Measurements from ENCODE around the gene DNAI2.

The DNAI2 gene

DNA sequence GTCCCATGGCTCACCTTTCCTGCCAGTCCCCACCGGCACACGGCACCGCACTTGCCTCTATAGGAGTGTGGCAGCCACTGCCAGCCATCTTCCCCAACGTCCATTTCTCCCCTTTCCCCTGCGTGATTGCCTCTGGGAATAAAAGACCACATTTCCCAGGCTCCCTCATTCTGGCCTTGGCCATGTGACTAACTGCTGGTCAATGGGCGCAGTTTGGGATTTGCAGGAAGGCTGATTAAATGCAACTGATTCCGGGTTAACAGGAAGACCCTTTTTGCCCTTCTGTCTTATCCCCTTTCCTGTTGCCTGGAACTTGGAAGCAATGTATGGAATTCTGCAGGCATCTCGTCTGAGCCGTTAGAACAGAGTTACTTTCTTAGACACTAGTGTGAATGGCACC lies 84.7 kb downstream of the DNAI2 start:
- Histone ChIP-seq H3K18ac (ENCODE audit: low read length) (no peak overlapping the region), H3K79me1 (ENCODE audit: low read depth, low read length) (peaks cover 2% of the 10 kb centered on the region), H2BK15ac (ENCODE audit: low read length) (no peak overlapping the region), H2BK120ac (ENCODE audit: low read depth, low read length) (no peak overlapping the region), H2BK5ac (ENCODE audit: low read length) (no peak overlapping the region), H3K4ac (ENCODE audit: low read length) (no peak overlapping the region), H4K91ac (ENCODE audit: low read depth, low read length, poor library complexity) (no peak overlapping the region), H3K4me3 (ENCODE audit: low read length in 2 of 2) (no peak overlapping the region), H2AK5ac (ENCODE audit: low read depth, low read length) (no peak overlapping the region), H3K4me2 (ENCODE audit: insufficient read depth, low read length, poor library complexity, severe bottlenecking) (no peak overlapping the region), H2AFZ (ENCODE audit: low read length) (no peak overlapping the region), H3K27me3 (ENCODE audit: control insufficient read depth in 3 of 3, insufficient read depth in 3 of 3, low read depth in 1 of 3, low read length in 3 of 3) (peaks cover 0 to 4% (median 3%) of the 10 kb centered on the region in 3 experiments), H2BK12ac (ENCODE audit: low read length) (no peak overlapping the region), H3K27ac (replicated peaks; ENCODE audit: low read length) (no peak overlapping the region), H3K23ac (ENCODE audit: low read depth, low read length, poor library complexity) (no peak overlapping the region), H4K8ac (ENCODE audit: low read depth, low read length) (no peak overlapping the region), H3K9me3 (replicated peaks in 1 of 2; ENCODE audit: control insufficient read depth in 2 of 2, insufficient read depth in 1 of 2, low read depth in 1 of 2, low read length in 2 of 2) (no peaks in the 10 kb centered on the region), H3K14ac (ENCODE audit: low read length) (no peak overlapping the region), H3K4me1 (ENCODE audit: control insufficient read depth in 2 of 2, insufficient read depth in 1 of 2, low read depth in 1 of 2, low read length in 2 of 2) (peaks cover 21 to 34% of the 10 kb centered on the region in 2 donors), H3K9ac (ENCODE audit: low read depth, low read length, poor library complexity) (no peak overlapping the region), H3K36me3 (replicated peaks in 1 of 2; ENCODE audit: control insufficient read depth in 2 of 2, insufficient read depth in 2 of 2, low read length in 2 of 2) (peaks cover 5 to 6% of the 10 kb centered on the region in 2 donors)
- no CpG with 5 or more reads among the region's 9 CpGs for WGBS, 2 donors (ENCODE audit: extremely low coverage in 2 of 2, insufficient read length in 2 of 2, insufficient replicate concordance in 1 of 2)
- no peak for DNase-seq (ENCODE audit: low spot score)

DNA sequence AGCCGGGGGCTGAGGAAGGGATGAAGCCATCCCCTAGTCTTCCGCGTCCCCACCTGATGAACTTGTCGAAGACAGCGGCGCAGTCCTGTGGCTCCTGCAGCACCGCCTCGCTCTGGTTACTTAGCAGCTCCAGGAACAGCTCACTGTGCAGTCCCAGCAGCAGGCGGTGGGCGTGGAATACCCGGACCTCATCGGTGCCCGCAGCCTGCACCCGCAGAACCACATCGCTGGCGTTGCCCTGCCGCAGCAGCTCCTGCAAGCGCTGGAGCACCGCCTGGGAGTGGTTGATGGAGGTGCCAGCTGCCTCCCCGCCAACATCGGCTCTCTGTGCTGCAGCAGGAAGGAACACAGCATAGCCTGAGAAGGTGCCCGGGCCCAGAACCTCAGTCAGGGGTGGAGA lies 85.9 kb downstream of the DNAI2 start:
- H4K91ac ChIP-seq (ENCODE audit: low read depth, low read length, poor library complexity) = peak overlapping the region; percentile 31
- no peak for DNase-seq (ENCODE audit: low spot score)
- peak overlapping the region; percentile 22 for H2BK15ac ChIP-seq (ENCODE audit: low read length)
- peak overlapping the region; percentile 12 for H2AK5ac ChIP-seq (ENCODE audit: low read depth, low read length)
- peaks cover 21 to 30% of the 10 kb centered on the region in 2 donors for H3K4me1 ChIP-seq (ENCODE audit: control insufficient read depth in 2 of 2, insufficient read depth in 1 of 2, low read depth in 1 of 2, low read length in 2 of 2)
- H3K23ac ChIP-seq (ENCODE audit: low read depth, low read length, poor library complexity) = no peak overlapping the region
- no peaks in the 10 kb centered on the region for H3K27me3 ChIP-seq (ENCODE audit: control insufficient read depth in 3 of 3, insufficient read depth in 3 of 3, low read depth in 1 of 3, low read length in 3 of 3)
- no peak overlapping the region for H3K14ac ChIP-seq (ENCODE audit: low read length)
- peaks cover 2% of the 10 kb centered on the region for H3K79me1 ChIP-seq (ENCODE audit: low read depth, low read length)
- WGBS, 2 donors (ENCODE audit: extremely low coverage in 2 of 2, insufficient read length in 2 of 2, insufficient replicate concordance in 1 of 2) = no CpG with 5 or more reads among the region's 22 CpGs
- peak overlapping the region; percentile 68 for H3K9ac ChIP-seq (ENCODE audit: low read depth, low read length, poor library complexity)
- H3K36me3 ChIP-seq (replicated peaks in 1 of 2; ENCODE audit: control insufficient read depth in 2 of 2, insufficient read depth in 2 of 2, low read length in 2 of 2) = peaks cover 5 to 6% of the 10 kb centered on the region in 2 donors
- H4K8ac ChIP-seq (ENCODE audit: low read depth, low read length) = no peak overlapping the region
- no peak overlapping the region for H2AFZ ChIP-seq (ENCODE audit: low read length)
- H3K4ac ChIP-seq (ENCODE audit: low read length) = no peak overlapping the region
- H3K4me2 ChIP-seq (ENCODE audit: insufficient read depth, low read length, poor library complexity, severe bottlenecking) = no peak overlapping the region
- H2BK120ac ChIP-seq (ENCODE audit: low read depth, low read length) = peak overlapping the region; percentile 19
- H3K27ac ChIP-seq (replicated peaks; ENCODE audit: low read length) = no peak overlapping the region
- no peak overlapping the region for H3K4me3 ChIP-seq (ENCODE audit: low read length in 2 of 2)
- H3K18ac ChIP-seq (ENCODE audit: low read length) = peak overlapping the region; percentile 73
- H3K9me3 ChIP-seq (replicated peaks in 1 of 2; ENCODE audit: control insufficient read depth in 2 of 2, insufficient read depth in 1 of 2, low read depth in 1 of 2, low read length in 2 of 2) = no peaks in the 10 kb centered on the region
- H2BK5ac ChIP-seq (ENCODE audit: low read length) = peak overlapping the region; percentile 62
- peak overlapping the region; percentile 48 for H2BK12ac ChIP-seq (ENCODE audit: low read length)

DNA sequence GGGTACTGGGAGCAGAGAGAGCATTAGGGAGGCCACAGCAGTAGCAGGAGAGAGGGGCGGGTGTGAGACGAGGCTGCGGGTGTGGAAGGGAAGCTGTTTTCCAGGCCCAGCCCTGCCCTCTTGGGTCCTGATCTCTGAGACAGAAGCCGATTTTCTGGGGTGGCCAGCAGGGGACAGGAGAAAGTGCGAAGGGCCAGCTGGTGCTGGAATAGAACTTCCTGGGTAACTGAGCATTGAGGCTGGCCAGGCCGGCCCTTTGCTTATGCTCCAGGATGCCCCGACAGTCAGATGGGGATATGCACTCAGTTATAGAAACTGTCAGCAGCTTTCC lies 86.8 kb downstream of the DNAI2 start:
- peaks cover 5 to 6% of the 10 kb centered on the region in 2 donors for H3K36me3 ChIP-seq (replicated peaks in 1 of 2; ENCODE audit: control insufficient read depth in 2 of 2, insufficient read depth in 2 of 2, low read length in 2 of 2)
- H2AFZ ChIP-seq (ENCODE audit: low read length) = peak overlapping the region; percentile 91
- peaks cover 21 to 30% of the 10 kb centered on the region in 2 donors for H3K4me1 ChIP-seq (ENCODE audit: control insufficient read depth in 2 of 2, insufficient read depth in 1 of 2, low read depth in 1 of 2, low read length in 2 of 2)
- H3K27ac ChIP-seq (replicated peaks; ENCODE audit: low read length) = peak overlapping the region; percentile 97
- H2AK5ac ChIP-seq (ENCODE audit: low read depth, low read length) = peak overlapping the region; percentile 99
- peak overlapping the region; percentile 22 for H2BK15ac ChIP-seq (ENCODE audit: low read length)
- H3K14ac ChIP-seq (ENCODE audit: low read length) = peak overlapping the region; percentile 72
- H4K91ac ChIP-seq (ENCODE audit: low read depth, low read length, poor library complexity) = peak overlapping the region; percentile 74
- WGBS, 2 donors (ENCODE audit: extremely low coverage in 2 of 2, insufficient read length in 2 of 2, insufficient replicate concordance in 1 of 2) = no CpG with 5 or more reads among the region's 7 CpGs
- H3K4ac ChIP-seq (ENCODE audit: low read length) = peak overlapping the region; percentile 10
- peak overlapping the region; percentile 83 for H2BK120ac ChIP-seq (ENCODE audit: low read depth, low read length)
- H4K8ac ChIP-seq (ENCODE audit: low read depth, low read length) = peak overlapping the region; percentile 73
- no peak for DNase-seq (ENCODE audit: low spot score)
- H3K79me1 ChIP-seq (ENCODE audit: low read depth, low read length) = peaks cover 2% of the 10 kb centered on the region
- no peaks in the 10 kb centered on the region for H3K27me3 ChIP-seq (ENCODE audit: control insufficient read depth in 3 of 3, insufficient read depth in 3 of 3, low read depth in 1 of 3, low read length in 3 of 3)
- H3K9ac ChIP-seq (ENCODE audit: low read depth, low read length, poor library complexity) = peak overlapping the region; percentile 65
- peak overlapping the region; percentile 27 for H2BK12ac ChIP-seq (ENCODE audit: low read length)
- no peaks in the 10 kb centered on the region for H3K9me3 ChIP-seq (replicated peaks in 1 of 2; ENCODE audit: control insufficient read depth in 2 of 2, insufficient read depth in 1 of 2, low read depth in 1 of 2, low read length in 2 of 2)
- no peak overlapping the region for H3K23ac ChIP-seq (ENCODE audit: low read depth, low read length, poor library complexity)
- H3K4me3 ChIP-seq (ENCODE audit: low read length in 2 of 2) = peak overlapping the region; percentile 37 to 48
- peak overlapping the region; percentile 99 for H2BK5ac ChIP-seq (ENCODE audit: low read length)
- peak overlapping the region; percentile 99 for H3K18ac ChIP-seq (ENCODE audit: low read length)
- H3K4me2 ChIP-seq (ENCODE audit: insufficient read depth, low read length, poor library complexity, severe bottlenecking) = peak overlapping the region; percentile 93

DNA sequence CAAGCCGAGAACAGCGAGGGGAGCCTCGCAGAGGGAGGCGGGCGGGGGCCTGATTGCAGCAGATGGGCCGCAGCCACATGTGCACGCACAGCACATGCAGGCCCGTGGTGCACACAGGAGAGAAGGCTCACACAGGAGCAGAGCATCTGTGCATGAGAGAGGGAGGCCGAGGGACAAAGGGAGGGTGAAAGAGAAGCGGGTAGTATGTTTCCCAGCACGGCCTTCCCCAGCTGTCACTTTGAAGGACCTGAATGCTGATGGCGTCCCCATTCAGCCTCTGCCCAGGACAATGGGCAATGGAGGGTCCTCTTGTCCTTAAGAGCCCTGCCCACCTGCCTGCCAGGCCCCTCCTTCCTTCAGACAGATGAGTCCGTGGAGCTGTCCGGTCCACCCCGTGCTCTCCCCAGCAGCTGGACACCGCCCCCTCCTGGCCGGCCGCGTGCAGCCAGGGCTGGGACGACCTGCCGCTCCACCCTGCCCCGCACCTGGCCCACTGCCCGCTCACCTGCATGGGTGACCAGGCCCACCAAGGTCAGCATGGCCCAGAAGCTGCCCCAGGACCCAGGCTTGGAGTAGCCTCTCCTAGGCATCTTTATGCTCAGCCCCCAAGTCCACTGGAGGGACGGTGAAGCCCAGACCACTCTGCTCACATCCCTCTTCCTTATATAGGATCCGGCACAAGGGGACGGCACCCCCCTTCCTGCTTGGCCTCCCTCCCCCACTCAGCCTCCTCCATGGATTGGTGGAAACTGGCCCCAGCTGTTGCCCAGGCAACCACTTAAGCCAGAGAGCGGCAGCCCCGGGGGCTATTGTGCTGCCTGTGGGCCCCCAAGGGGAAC lies 87.4 kb downstream of the DNAI2 start, which contains the start of gene BTBD17:
Gene BTBD17, minus strand, starts transcription at position 639 of the 839 bp plus-strand sequence. Its CDS starts 49 bp downstream, at position 590.
- Histone ChIP-seq H3K79me1 (ENCODE audit: low read depth, low read length) (peaks cover 2% of the 10 kb centered on the region), H2AFZ (ENCODE audit: low read length) (peak within 1 kb of the TSS; percentile 91), H2BK5ac (ENCODE audit: low read length) (peak within 1 kb of the TSS; percentile 99), H2BK120ac (ENCODE audit: low read depth, low read length) (peak within 1 kb of the TSS; percentile 98), H3K14ac (ENCODE audit: low read length) (peak within 1 kb of the TSS; percentile 91), H3K4me1 (ENCODE audit: control insufficient read depth in 2 of 2, insufficient read depth in 1 of 2, low read depth in 1 of 2, low read length in 2 of 2) (peaks cover 21 to 30% of the 10 kb centered on the region in 2 donors), H3K9me3 (replicated peaks in 1 of 2; ENCODE audit: control insufficient read depth in 2 of 2, insufficient read depth in 1 of 2, low read depth in 1 of 2, low read length in 2 of 2) (no peaks in the 10 kb centered on the region), H3K4me3 (ENCODE audit: low read length in 2 of 2) (peak within 1 kb of the TSS; percentile 48 to 78), H3K18ac (ENCODE audit: low read length) (peak within 1 kb of the TSS; percentile 99), H2BK15ac (ENCODE audit: low read length) (peak within 1 kb of the TSS; percentile 90), H3K4ac (ENCODE audit: low read length) (peak within 1 kb of the TSS; percentile 32), H3K27ac (replicated peaks; ENCODE audit: low read length) (peak within 1 kb of the TSS; percentile 98), H2AK5ac (ENCODE audit: low read depth, low read length) (peak within 1 kb of the TSS; percentile 99), H2BK12ac (ENCODE audit: low read length) (peak within 1 kb of the TSS; percentile 100), H3K9ac (ENCODE audit: low read depth, low read length, poor library complexity) (peak within 1 kb of the TSS; percentile 91), H4K8ac (ENCODE audit: low read depth, low read length) (peak within 1 kb of the TSS; percentile 89), H3K4me2 (ENCODE audit: insufficient read depth, low read length, poor library complexity, severe bottlenecking) (peak within 1 kb of the TSS; percentile 93), H3K36me3 (replicated peaks in 1 of 2; ENCODE audit: control insufficient read depth in 2 of 2, insufficient read depth in 2 of 2, low read length in 2 of 2) (peaks cover 4 to 5% of the 10 kb centered on the region in 2 donors), H4K91ac (ENCODE audit: low read depth, low read length, poor library complexity) (peak within 1 kb of the TSS; percentile 98), H3K23ac (ENCODE audit: low read depth, low read length, poor library complexity) (peak within 1 kb of the TSS; percentile 93), H3K27me3 (ENCODE audit: control insufficient read depth in 3 of 3, insufficient read depth in 3 of 3, low read depth in 1 of 3, low read length in 3 of 3) (no peaks in the 10 kb centered on the region)
- peak; percentile 91 for DNase-seq (ENCODE audit: low spot score)
- WGBS, 2 donors (ENCODE audit: extremely low coverage in 2 of 2, insufficient read length in 2 of 2, insufficient replicate concordance in 1 of 2) = no CpG with 5 or more reads among the region's 28 CpGs

Data from neuronal stem cell (in vitro differentiated cells).